ENCODE results near the gene ADAM8.
"Not testable (repeated sequence)": the region's sequence is repeated elsewhere in the genome, so short reads cannot be mapped to it uniquely, and the experiment has no call there.

Gene ADAM8

GRCh38 chr10:133229265-133230043 lies 47.2 kb downstream of the ADAM8 start:
- DNase-seq, result no peak

- no peak for DNase-seq
These were observed 49.4 kb downstream of the ADAM8 start for GRCh38 chr10:133227256-133227655.

- DNase-seq, result no peak
These were observed 50.3 kb downstream of the ADAM8 start for GRCh38 chr10:133226251-133226808.

- DNase-seq, result no peak
These were observed 50.9 kb downstream of the ADAM8 start for GRCh38 chr10:133225707-133226191.

- no peak for DNase-seq
These were observed 51.8 kb downstream of the ADAM8 start for GRCh38 chr10:133224756-133225372.

GRCh38 chr10:133224076-133224475 lies 52.6 kb downstream of the ADAM8 start:
- no peak for DNase-seq

- DNase-seq, result not testable (repeated sequence)
These were observed 54.9 kb downstream of the ADAM8 start for GRCh38 chr10:133221756-133222155.

GRCh38 chr10:133221331-133221730 lies 55.3 kb downstream of the ADAM8 start:
- DNase-seq, result no peak

GRCh38 chr10:133219782-133220181 lies 56.9 kb downstream of the ADAM8 start:
- no peak for DNase-seq

- no peak for DNase-seq
These were observed 57.8 kb downstream of the ADAM8 start for GRCh38 chr10:133218891-133219290.

- DNase-seq, result no peak
These were observed 58.7 kb downstream of the ADAM8 start for GRCh38 chr10:133217800-133218589.

GRCh38 chr10:133216776-133217175 lies 59.9 kb downstream of the ADAM8 start:
- no peak for DNase-seq

GRCh38 chr10:133215586-133215985 lies 61.1 kb downstream of the ADAM8 start:
- DNase-seq, result no peak

- no peak for DNase-seq
These were observed 61.9 kb downstream of the ADAM8 start for GRCh38 chr10:133214468-133215410.

GRCh38 chr10:133213641-133214467 lies 62.8 kb downstream of the ADAM8 start:
- no peak for DNase-seq

GRCh38 chr10:133212853-133213494 lies 63.7 kb downstream of the ADAM8 start:
- DNase-seq, result no peak

All from activated CD4-positive, CD25-positive, alpha-beta regulatory T cell (primary cell).